H1 (cell line): ENCODE results near the gene CRISPLD2. TPM values are rescaled to one million over a fixed set of nuclear protein-coding genes. Genes with fewer than 3 reads are reported as not detected.

ENCODE experiments used
- CTBP2 ChIP-seq: IDR thresholded peaks from 2 replicates; pipeline ENCODE4 v1.7.0; 2011; ENCODE audit warnings: borderline replicate concordance, mild to moderate bottlenecking, moderate library complexity, mixed read lengths, low read length; ENCODE audit not compliant: insufficient read depth, insufficient read length
- KDM4A ChIP-seq: IDR thresholded peaks from one replicate; pipeline ENCODE4 v1.7.1; 2012; ENCODE audit warnings: low read depth, mild to moderate bottlenecking, moderate library complexity, low read length, inconsistent platforms; ENCODE audit not compliant: severe bottlenecking
- RXRA ChIP-seq: IDR thresholded peaks from 2 replicates; pipeline ENCODE4 v1.6.1; 2011; ENCODE audit warnings: low read depth, mild to moderate bottlenecking, low read length, moderate library complexity; ENCODE audit not compliant: insufficient read depth
- polyA plus RNA-seq, 7 experiments: library from polyadenylated mRNA; depleted of rRNA in 3 of 7; stranded (reverse) in 5 of 7; unstranded in 2 of 7; fragments of >200 nt in 5 of 7; fragments of 200-250 nt in 2 of 7; gene quantifications; 1 replicate in 5 of 7; 2 replicates in 1 of 7; 4 replicates in 1 of 7; pipeline versions ENCODE4 v1.2.1 to v1.2.3, GENCODE V29; 2011 to 2013; ENCODE audit warnings: missing spikeins in 2 of 7, mixed read lengths in 2 of 7
- total RNA-seq: library from RNA; stranded (reverse); fragmentation: NEBNext Ultra II Directional; extraction: Animal tissue kit (Norgen Biotek cat#: 25700); gene quantifications from 2 replicates; pipeline ENCODE4 v1.2.1, GENCODE V29; 2021
- TF ChIP-seq, protein P1 (sequence below), 3 experiments: IDR thresholded peaks; 1 replicate in 2 of 3; 2 replicates in 1 of 3; pipeline versions ENCODE4 v1.5.1 to v1.6.1; 2011; ENCODE audit warnings: low read length in 3 of 3, mild to moderate bottlenecking in 3 of 3, inconsistent platforms in 2 of 3, low read depth in 1 of 3, moderate library complexity in 1 of 3; ENCODE audit not compliant: insufficient read depth in 1 of 3; ENCODE audit errors: control extremely low read depth in 1 of 3

The CRISPLD2 gene
- total and polyA plus RNA-seq, 2 of the 8 experiments (the other 6 are each of a cell fraction or from before 2014, with no cell fraction given) = 2.7 to 5.1 TPM

GRCh38 chr16:84905965-84906460 lies 86.2 kb downstream of the CRISPLD2 start (continued):
- TF ChIP-seq, protein P1, sequence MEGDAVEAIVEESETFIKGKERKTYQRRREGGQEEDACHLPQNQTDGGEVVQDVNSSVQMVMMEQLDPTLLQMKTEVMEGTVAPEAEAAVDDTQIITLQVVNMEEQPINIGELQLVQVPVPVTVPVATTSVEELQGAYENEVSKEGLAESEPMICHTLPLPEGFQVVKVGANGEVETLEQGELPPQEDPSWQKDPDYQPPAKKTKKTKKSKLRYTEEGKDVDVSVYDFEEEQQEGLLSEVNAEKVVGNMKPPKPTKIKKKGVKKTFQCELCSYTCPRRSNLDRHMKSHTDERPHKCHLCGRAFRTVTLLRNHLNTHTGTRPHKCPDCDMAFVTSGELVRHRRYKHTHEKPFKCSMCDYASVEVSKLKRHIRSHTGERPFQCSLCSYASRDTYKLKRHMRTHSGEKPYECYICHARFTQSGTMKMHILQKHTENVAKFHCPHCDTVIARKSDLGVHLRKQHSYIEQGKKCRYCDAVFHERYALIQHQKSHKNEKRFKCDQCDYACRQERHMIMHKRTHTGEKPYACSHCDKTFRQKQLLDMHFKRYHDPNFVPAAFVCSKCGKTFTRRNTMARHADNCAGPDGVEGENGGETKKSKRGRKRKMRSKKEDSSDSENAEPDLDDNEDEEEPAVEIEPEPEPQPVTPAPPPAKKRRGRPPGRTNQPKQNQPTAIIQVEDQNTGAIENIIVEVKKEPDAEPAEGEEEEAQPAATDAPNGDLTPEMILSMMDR (IDR thresholded peaks at IDR 0.05; ENCODE audit: control extremely low read depth in 1 of 3, insufficient read depth in 1 of 3, low read depth in 1 of 3, low read length in 3 of 3) = peak; percentile 25 to 41 (median 39); a peak in 3 of 4 replicates
- TF ChIP-seq KDM4A (no peak), RXRA (no peak), CTBP2 (no peak)
